KOPT-K1 (cell line): ENCODE results near the gene SAYSD1.

Source experiments
- H3K27ac ChIP-seq: fragments of 200-600 bp; sonication (generic); 2 replicates; pipeline ENCODE4 v1.5.1; 2016; ENCODE audit warnings: antibody characterized with exemption, mild to moderate bottlenecking, low read depth, low read length; ENCODE audit not compliant: poor library complexity, severe bottlenecking
- H3K36me3 ChIP-seq: fragments of 200-600 bp; sonication (generic); 2 replicates; pipeline ENCODE4 v1.5.1; 2017; ENCODE audit warnings: antibody characterized with exemption, mild to moderate bottlenecking, low read length, moderate library complexity; ENCODE audit not compliant: insufficient read depth
- H3K9me3 ChIP-seq: fragments of 200-600 bp; sonication (generic); 2 replicates; pipeline ENCODE4 v1.5.1; 2017; ENCODE audit warnings: antibody characterized with exemption, low read length, mild to moderate bottlenecking; ENCODE audit not compliant: insufficient read depth, poor library complexity, severe bottlenecking

Gene SAYSD1

GRCh38 chr6:39060467-39061160, 54.4 kb downstream of the SAYSD1 start:
- H3K36me3 ChIP-seq = no peaks in the 10 kb centered on the region
- H3K9me3 ChIP-seq = no peaks in the 10 kb centered on the region
- H3K27ac ChIP-seq = no peak overlapping the region

GRCh38 chr6:39059496-39060310, 55.3 kb downstream of the SAYSD1 start:
- H3K36me3 ChIP-seq = no peaks in the 10 kb centered on the region
- no peak overlapping the region for H3K27ac ChIP-seq
- no peaks in the 10 kb centered on the region for H3K9me3 ChIP-seq

GRCh38 chr6:39058471-39059147, 56.4 kb downstream of the SAYSD1 start:
- Histone ChIP-seq H3K36me3 (no peaks in the 10 kb centered on the region), H3K9me3 (no peaks in the 10 kb centered on the region), H3K27ac (no peak overlapping the region)

- H3K36me3 ChIP-seq = no peaks in the 10 kb centered on the region
- H3K27ac ChIP-seq = no peak overlapping the region
- no peaks in the 10 kb centered on the region for H3K9me3 ChIP-seq
Observed at GRCh38 chr6:39057251-39058155, 57.5 kb downstream of the SAYSD1 start.

- Histone ChIP-seq H3K9me3 (no peaks in the 10 kb centered on the region), H3K36me3 (no peaks in the 10 kb centered on the region), H3K27ac (no peak overlapping the region)
Observed at GRCh38 chr6:39056681-39057080, 58.3 kb downstream of the SAYSD1 start.

GRCh38 chr6:39056191-39056590, 58.8 kb downstream of the SAYSD1 start:
- H3K27ac ChIP-seq = no peak overlapping the region
- H3K36me3 ChIP-seq = no peaks in the 10 kb centered on the region
- H3K9me3 ChIP-seq = no peaks in the 10 kb centered on the region

GRCh38 chr6:39055661-39056060, 59.3 kb downstream of the SAYSD1 start:
- Histone ChIP-seq H3K36me3 (no peaks in the 10 kb centered on the region), H3K9me3 (no peaks in the 10 kb centered on the region), H3K27ac (no peak overlapping the region)

GRCh38 chr6:39054577-39055142, 60.3 kb downstream of the SAYSD1 start:
- no peaks in the 10 kb centered on the region for H3K36me3 ChIP-seq
- no peaks in the 10 kb centered on the region for H3K9me3 ChIP-seq
- H3K27ac ChIP-seq = no peak overlapping the region
